GM21515 (cell line): ENCODE results near the gene MOK.

Source experiments
- ATAC-seq: cut with Tn5 transposase; IDR thresholded peaks from one replicate; pipeline ENCODE4 v1.9.1; 2021; ENCODE audit not compliant: unreplicated experiment

Gene MOK

GRCh38 chr14:102183886-102184285 is 121.1 kb downstream of the MOK start:
- ATAC-seq = no peak

DNA sequence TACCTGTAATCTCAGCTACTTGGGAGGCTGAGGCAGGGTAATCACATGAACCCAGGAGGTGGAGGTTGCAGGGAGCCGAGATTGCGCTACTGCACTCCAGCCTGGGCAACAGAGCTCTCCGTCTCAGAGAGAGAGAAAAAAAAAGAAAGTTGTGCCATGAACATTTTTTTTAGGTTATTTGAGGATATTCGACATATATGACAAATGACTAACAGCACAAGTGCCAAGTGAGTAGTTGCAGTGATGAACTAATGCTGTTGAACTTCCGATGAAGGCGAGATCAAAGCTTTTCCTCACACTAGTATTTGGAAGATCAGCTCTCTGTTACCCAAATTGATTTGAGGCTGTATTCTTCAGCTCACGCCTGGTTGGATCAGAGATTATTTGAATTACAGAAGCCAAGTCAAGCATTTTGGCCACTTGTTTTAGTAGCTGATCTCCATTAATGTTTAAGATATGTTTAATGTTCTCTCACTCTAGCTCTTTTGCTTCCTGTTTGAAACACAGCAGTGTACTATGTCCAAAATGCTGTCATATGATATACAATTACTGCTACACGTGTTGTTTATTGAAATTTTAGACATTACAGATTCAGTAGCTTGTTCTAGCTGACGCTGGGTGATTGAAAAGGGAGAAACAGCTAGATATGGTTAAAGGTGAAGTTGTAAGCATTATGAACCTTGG is 121.9 kb downstream of the MOK start:
- ATAC-seq = no peak

DNA sequence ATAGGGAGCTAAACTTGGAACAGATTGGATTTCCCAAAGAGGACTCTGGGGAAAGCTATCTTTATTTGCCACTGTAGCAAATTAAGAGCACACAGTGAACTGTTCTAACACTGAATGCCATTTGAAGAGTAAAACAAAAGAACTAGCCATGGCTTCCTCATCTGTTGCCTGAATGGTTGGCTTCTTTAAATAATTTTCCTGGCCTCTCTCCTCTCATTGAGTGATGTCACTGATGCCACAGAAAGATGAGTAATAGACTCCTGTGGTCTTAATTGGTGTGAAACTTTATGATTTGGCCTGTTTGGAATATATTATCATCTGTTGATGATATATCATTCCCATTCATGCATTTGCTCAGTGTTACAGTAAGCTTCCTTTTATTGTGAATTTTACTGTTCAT is 122.8 kb downstream of the MOK start:
- no peak for ATAC-seq

GRCh38 chr14:102181187-102181586 is 123.8 kb downstream of the MOK start:
- no peak for ATAC-seq

DNA sequence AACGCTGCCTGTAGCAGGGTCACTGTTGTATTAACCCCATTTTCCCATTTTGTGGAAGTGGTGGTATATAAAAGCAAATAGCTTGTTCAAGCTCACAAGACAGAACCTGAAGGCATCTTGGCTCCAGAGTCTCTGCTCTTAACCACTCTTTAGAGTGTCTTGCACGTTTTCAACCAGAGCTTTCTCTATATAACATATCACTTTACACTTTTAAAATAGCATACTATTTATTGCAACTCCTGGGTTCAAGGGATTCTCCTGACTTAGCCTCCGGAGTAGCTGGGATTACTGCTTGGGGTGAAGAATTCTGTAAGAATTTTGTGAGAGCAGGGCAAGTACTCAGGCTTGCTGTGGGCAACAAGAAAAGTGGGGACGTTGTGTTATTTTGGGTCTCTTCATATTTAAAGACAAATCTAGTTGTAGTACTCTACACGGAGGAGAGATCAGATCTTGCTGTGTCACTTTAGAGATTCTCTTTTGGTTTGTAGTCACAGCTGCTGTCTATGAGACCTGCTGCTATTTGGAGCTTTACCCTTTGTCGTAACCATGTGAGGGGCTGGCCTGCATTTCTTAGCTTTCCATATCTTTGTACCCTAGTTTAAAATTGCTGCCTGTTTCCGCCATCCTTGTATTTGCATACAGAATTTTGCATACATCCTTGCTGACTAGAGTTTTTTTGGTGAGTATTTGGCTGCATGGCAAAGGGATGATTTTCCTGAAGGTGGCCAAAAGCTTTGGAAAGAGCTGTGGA is 124.5 kb downstream of the MOK start:
- no peak for ATAC-seq
